GM21447 (cell line): ENCODE data around the gene PRPH.
"Not testable (repeated sequence)": the region's sequence is repeated elsewhere in the genome, so short reads cannot be mapped to it uniquely, and the experiment has no call there.

Experiments
- ATAC-seq: cut with Tn5 transposase; IDR thresholded peaks from one replicate; pipeline ENCODE4 v1.9.1; 2021; ENCODE audit not compliant: unreplicated experiment

The PRPH gene

GRCh38 chr12:49332441-49332861 is 37.5 kb downstream of the PRPH start:
- ATAC-seq: no peak

GRCh38 chr12:49332891-49333371 is 38.0 kb downstream of the PRPH start:
- ATAC-seq: no peak

GRCh38 chr12:49333778-49334177 is 38.8 kb downstream of the PRPH start:
- not testable (repeated sequence) for ATAC-seq

GRCh38 chr12:49334226-49334625 is 39.3 kb downstream of the PRPH start:
- no peak for ATAC-seq

GRCh38 chr12:49334681-49335080 is 39.7 kb downstream of the PRPH start:
- no peak for ATAC-seq

GRCh38 chr12:49335118-49335954 is 40.4 kb downstream of the PRPH start:
- no peak for ATAC-seq

GRCh38 chr12:49335955-49336644 is 41.2 kb downstream of the PRPH start:
- no peak for ATAC-seq

- ATAC-seq: no peak
Measured at GRCh38 chr12:49336645-49337584, 42.0 kb downstream of the PRPH start, which contains the start of gene C1QL4. Gene C1QL4 (minus strand): TSS chr12:49337188. CDS start chr12:49336477, 711 bp downstream.

GRCh38 chr12:49338830-49339463 is 44.0 kb downstream of the PRPH start:
- ATAC-seq: no peak

GRCh38 chr12:49339464-49339861 is 44.5 kb downstream of the PRPH start:
- ATAC-seq: no peak

GRCh38 chr12:49340095-49340870 is 45.3 kb downstream of the PRPH start:
- ATAC-seq: no peak

GRCh38 chr12:49340971-49341776 is 46.2 kb downstream of the PRPH start:
- ATAC-seq: no peak

- no peak for ATAC-seq
Measured at GRCh38 chr12:49341777-49342065, 46.8 kb downstream of the PRPH start.

- ATAC-seq: peak; percentile 58
Measured at GRCh38 chr12:49342066-49342913, 47.3 kb downstream of the PRPH start.

- no peak for ATAC-seq
Measured at GRCh38 chr12:49342914-49343731, 48.2 kb downstream of the PRPH start.

- ATAC-seq: no peak
Measured at GRCh38 chr12:49344486-49345050, 49.6 kb downstream of the PRPH start.
